IPS-18a (cell line): ENCODE results near the gene RPL11.

ENCODE experiments used
- H3K27ac ChIP-seq: one replicate; pipeline ENCODE4 v1.5.1; 2013; ENCODE audit warnings: low read length
- H3K27me3 ChIP-seq: one replicate; pipeline ENCODE4 v1.6.1; 2013; ENCODE audit warnings: mild to moderate bottlenecking, low read length; ENCODE audit not compliant: control insufficient read depth, insufficient read depth
- H3K36me3 ChIP-seq: one replicate; pipeline ENCODE4 v1.6.1; 2013; ENCODE audit warnings: low read depth, low read length; ENCODE audit not compliant: control insufficient read depth
- H3K4me1 ChIP-seq: one replicate; pipeline ENCODE4 v1.6.1; 2013; ENCODE audit warnings: low read depth, low read length; ENCODE audit not compliant: control insufficient read depth
- H3K4me3 ChIP-seq: one replicate; pipeline ENCODE4 v1.5.1; 2013; ENCODE audit warnings: low read length
- H3K9ac ChIP-seq: one replicate; pipeline ENCODE4 v1.6.1; 2013; ENCODE audit warnings: mild to moderate bottlenecking, low read length, moderate library complexity
- H3K9me3 ChIP-seq: one replicate; pipeline ENCODE4 v1.6.1; 2013; ENCODE audit warnings: low read depth, low read length; ENCODE audit not compliant: control insufficient read depth

RPL11 gene

GRCh38 chr1:23692308-23692871 lies 784 bp downstream of the RPL11 start:
- Histone ChIP-seq H3K4me1 (peaks cover 13% of the 10 kb centered on the region), H3K27ac (peak overlapping the region; percentile 87), H3K9me3 (no peaks in the 10 kb centered on the region), H3K36me3 (peaks cover 53% of the 10 kb centered on the region), H3K4me3 (peak overlapping the region; percentile 93), H3K27me3 (no peaks in the 10 kb centered on the region), H3K9ac (peak overlapping the region; percentile 96)

GRCh38 chr1:23693599-23693998 lies 2.0 kb downstream of the RPL11 start:
- Histone ChIP-seq H3K9ac (peak overlapping the region; percentile 96), H3K36me3 (peaks cover 65% of the 10 kb centered on the region), H3K9me3 (no peaks in the 10 kb centered on the region), H3K27ac (no peak overlapping the region), H3K4me1 (peaks cover 13% of the 10 kb centered on the region), H3K4me3 (peak overlapping the region; percentile 93), H3K27me3 (no peaks in the 10 kb centered on the region)

- Histone ChIP-seq H3K27ac (no peak overlapping the region), H3K4me1 (peaks cover 13% of the 10 kb centered on the region), H3K9ac (peak overlapping the region; percentile 96), H3K9me3 (no peaks in the 10 kb centered on the region), H3K36me3 (peaks cover 73% of the 10 kb centered on the region), H3K4me3 (no peak overlapping the region), H3K27me3 (no peaks in the 10 kb centered on the region)
Observed at GRCh38 chr1:23694371-23694770, 2.8 kb downstream of the RPL11 start.

DNA sequence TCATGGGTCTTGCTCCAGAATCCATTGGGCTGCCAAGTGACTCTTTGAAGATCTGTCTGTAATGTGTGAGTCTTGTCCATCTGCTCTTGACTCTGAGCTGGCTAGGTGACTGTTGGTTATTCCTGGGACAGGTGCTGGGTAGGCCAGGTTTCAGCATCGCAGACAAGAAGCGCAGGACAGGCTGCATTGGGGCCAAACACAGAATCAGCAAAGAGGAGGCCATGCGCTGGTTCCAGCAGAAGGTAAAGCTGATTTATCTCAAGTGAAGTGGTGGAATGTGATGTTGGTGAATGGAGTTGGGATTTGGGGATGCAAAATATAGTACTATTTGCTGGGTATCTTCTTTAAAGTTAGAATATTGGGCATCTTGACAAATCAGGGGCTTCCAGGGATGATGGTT lies 4.1 kb downstream of the RPL11 start:
- Histone ChIP-seq H3K36me3 (peaks cover 84% of the 10 kb centered on the region), H3K4me3 (no peak overlapping the region), H3K9ac (no peak overlapping the region), H3K27ac (no peak overlapping the region), H3K9me3 (no peaks in the 10 kb centered on the region), H3K4me1 (peaks cover 13% of the 10 kb centered on the region), H3K27me3 (no peaks in the 10 kb centered on the region)

GRCh38 chr1:23696335-23696989 lies 4.9 kb downstream of the RPL11 start:
- Histone ChIP-seq H3K4me3 (no peak overlapping the region), H3K27ac (no peak overlapping the region), H3K9me3 (no peaks in the 10 kb centered on the region), H3K4me1 (peaks cover 13% of the 10 kb centered on the region), H3K36me3 (peaks cover 91% of the 10 kb centered on the region), H3K9ac (no peak overlapping the region), H3K27me3 (no peaks in the 10 kb centered on the region)

GRCh38 chr1:23698466-23698865 lies 6.9 kb downstream of the RPL11 start:
- Histone ChIP-seq H3K4me1 (peaks cover 4% of the 10 kb centered on the region), H3K9me3 (no peaks in the 10 kb centered on the region), H3K36me3 (peaks cover 90% of the 10 kb centered on the region), H3K27me3 (no peaks in the 10 kb centered on the region), H3K4me3 (no peak overlapping the region), H3K9ac (no peak overlapping the region), H3K27ac (no peak overlapping the region)

- Histone ChIP-seq H3K4me3 (no peak overlapping the region), H3K36me3 (peaks cover 81% of the 10 kb centered on the region), H3K27me3 (no peaks in the 10 kb centered on the region), H3K27ac (no peak overlapping the region), H3K9me3 (no peaks in the 10 kb centered on the region), H3K9ac (no peak overlapping the region), H3K4me1 (no peaks in the 10 kb centered on the region)
Observed at GRCh38 chr1:23699280-23700179, 7.9 kb downstream of the RPL11 start.

DNA sequence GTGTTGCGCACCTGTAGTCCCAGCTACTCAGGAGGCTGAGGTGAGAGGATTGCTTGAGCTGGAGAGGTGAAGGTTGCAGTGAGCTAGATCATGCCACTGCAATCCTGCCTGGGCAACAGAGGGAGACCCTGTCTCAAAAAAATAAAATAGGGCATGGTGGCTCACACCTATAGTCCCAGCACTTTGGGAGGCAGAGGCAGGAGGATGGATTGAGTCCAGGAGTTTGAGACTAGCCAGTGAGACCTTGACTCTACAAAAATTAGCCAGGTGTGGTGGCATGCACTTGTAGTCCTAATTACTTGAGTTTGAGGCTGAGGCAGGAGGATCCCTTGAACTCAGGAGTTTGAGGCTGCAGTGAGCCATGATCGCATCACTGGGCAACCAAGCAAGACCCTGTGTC lies 9.7 kb downstream of the RPL11 start:
- Histone ChIP-seq H3K9me3 (no peaks in the 10 kb centered on the region), H3K27me3 (no peaks in the 10 kb centered on the region), H3K36me3 (peaks cover 70% of the 10 kb centered on the region), H3K27ac (no peak overlapping the region), H3K4me1 (no peaks in the 10 kb centered on the region), H3K4me3 (no peak overlapping the region), H3K9ac (no peak overlapping the region)

DNA sequence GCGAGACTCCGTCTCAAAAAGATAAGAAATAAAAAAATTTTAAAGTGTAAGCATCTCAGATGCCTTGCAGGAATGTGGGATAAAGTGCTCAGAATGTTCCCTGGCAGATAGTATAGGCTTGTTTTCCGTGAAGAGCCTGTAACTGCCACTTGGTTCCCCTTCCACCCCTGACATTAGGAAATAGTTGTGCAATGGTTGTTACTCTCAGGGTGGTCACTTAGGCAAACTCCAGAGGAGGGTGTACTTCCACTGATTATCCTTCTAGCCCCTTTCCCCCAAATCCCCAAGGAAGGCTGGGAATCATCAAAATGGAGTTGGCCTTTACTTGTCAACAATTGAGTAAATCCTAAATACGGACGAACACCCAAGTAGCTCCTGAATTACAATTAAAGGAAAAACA lies 10.4 kb downstream of the RPL11 start:
- Histone ChIP-seq H3K4me1 (no peaks in the 10 kb centered on the region), H3K4me3 (no peak overlapping the region), H3K9me3 (no peaks in the 10 kb centered on the region), H3K27me3 (no peaks in the 10 kb centered on the region), H3K36me3 (peaks cover 63% of the 10 kb centered on the region), H3K27ac (no peak overlapping the region), H3K9ac (no peak overlapping the region)

DNA sequence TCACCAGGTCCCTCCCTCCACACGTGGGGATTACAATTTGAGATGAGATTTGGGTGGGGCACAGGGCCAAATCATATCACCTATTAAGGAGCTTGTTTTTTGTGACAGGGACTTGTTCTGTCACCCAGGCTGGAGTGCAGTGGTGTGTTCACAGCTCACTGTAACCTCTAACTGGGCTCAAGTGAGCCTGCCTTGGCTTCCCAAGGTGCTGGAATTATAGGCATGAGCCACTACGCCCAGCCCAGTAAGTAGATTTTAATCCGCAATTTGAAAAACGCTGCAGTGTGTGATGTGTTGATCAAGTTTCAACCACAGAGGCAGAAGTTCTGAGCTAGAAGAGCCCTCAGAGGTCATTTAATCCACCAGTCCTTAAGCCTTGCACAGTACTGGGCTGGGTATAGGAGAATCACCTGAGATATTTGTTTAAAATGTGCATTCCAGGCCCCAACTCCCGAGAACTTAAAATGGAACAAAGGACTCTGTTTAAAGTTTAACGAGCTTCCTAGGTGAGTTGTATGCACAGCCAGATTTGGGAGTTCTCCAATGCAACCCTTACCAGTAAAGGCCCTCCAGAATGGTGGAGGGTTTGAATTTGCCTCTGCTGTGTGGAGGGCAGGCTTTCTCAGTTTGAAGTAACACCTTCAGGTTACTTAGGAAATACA lies 13.4 kb downstream of the RPL11 start:
- H3K27ac ChIP-seq: no peak overlapping the region
- H3K9me3 ChIP-seq: no peaks in the 10 kb centered on the region
- H3K9ac ChIP-seq: no peak overlapping the region
- H3K27me3 ChIP-seq: no peaks in the 10 kb centered on the region
- H3K4me1 ChIP-seq: no peaks in the 10 kb centered on the region
- H3K36me3 ChIP-seq: peaks cover 36% of the 10 kb centered on the region
- H3K4me3 ChIP-seq: no peak overlapping the region

- Histone ChIP-seq H3K9me3 (no peaks in the 10 kb centered on the region), H3K36me3 (peaks cover 12% of the 10 kb centered on the region), H3K27me3 (no peaks in the 10 kb centered on the region)
Observed at GRCh38 chr1:23709229-23709628, 17.6 kb downstream of the RPL11 start.

More at GRCh38 chr1:23709229-23709628, 17.6 kb downstream of the RPL11 start:
- no peaks in the 10 kb centered on the region for H3K4me1 ChIP-seq
- H3K9ac ChIP-seq: no peak overlapping the region
- no peak overlapping the region for H3K27ac ChIP-seq
- H3K4me3 ChIP-seq: no peak overlapping the region
